HepG2 (cell line): ENCODE results near the gene TBC1D10B. TPM values are rescaled to one million over a fixed set of nuclear protein-coding genes. Genes with fewer than 3 reads are reported as not detected.
A peak's percentile ranks its signal among the peaks of the same experiment; 100 is the strongest.

Experiments used
- ARID2 ChIP-seq: sonication (generic); formaldehyde crosslinking; IDR thresholded peaks from 2 replicates; pipeline ENCODE4 v1.8.1; 2022; ENCODE audit warnings: mild to moderate bottlenecking, missing genetic modification reagents, borderline replicate concordance
- HMGXB4 ChIP-seq, 2 experiments: sonication (generic) in 1 of 2; formaldehyde crosslinking in 1 of 2; IDR thresholded peaks; 2 replicates each; pipeline versions ENCODE4 v1.4.0 to v1.6.1; 2018 to 2020; ENCODE audit warnings: missing genetic modification reagents in 2 of 2, borderline replicate concordance in 1 of 2, low read depth in 1 of 2, mild to moderate bottlenecking in 1 of 2, missing biosample characterization in 1 of 2
- JUND ChIP-seq: sonication (generic); formaldehyde crosslinking; IDR thresholded peaks from 2 replicates; pipeline ENCODE4 v1.8.0; 2022; ENCODE audit warnings: mild to moderate bottlenecking, missing genetic modification reagents
- KAT2B ChIP-seq: fragments of 150-350 bp; IDR thresholded peaks from 2 replicates; pipeline ENCODE4 v1.6.1; 2014; ENCODE audit warnings: low read depth, low read length, borderline replicate concordance
- KDM5A ChIP-seq: fragments of 200-600 bp; sonication (generic); IDR thresholded peaks from 2 replicates; pipeline ENCODE4 v1.7.0; 2018; ENCODE audit warnings: antibody characterized with exemption, mild to moderate bottlenecking, low read length, borderline replicate concordance
- LRRFIP1 ChIP-seq: sonication (generic); formaldehyde crosslinking; conservative IDR thresholded peaks from 2 replicates; pipeline ENCODE4 v1.4.0; 2020; ENCODE audit warnings: missing genetic modification reagents
- MTERF4 ChIP-seq: sonication (generic); formaldehyde crosslinking; IDR thresholded peaks from 2 replicates; pipeline ENCODE4 v1.8.0; 2023; ENCODE audit warnings: mild to moderate bottlenecking, missing genetic modification reagents
- NCOA2 ChIP-seq: sonication (generic); formaldehyde crosslinking; IDR thresholded peaks from 2 replicates; pipeline ENCODE4 v1.8.0; 2022; ENCODE audit warnings: inconsistent platforms
- NFE2 ChIP-seq: sonication (generic); formaldehyde crosslinking; IDR thresholded peaks from 2 replicates; pipeline ENCODE4 v1.4.0; 2020; ENCODE audit warnings: missing genetic modification reagents
- NFKBIZ ChIP-seq: IDR thresholded peaks from 2 replicates; pipeline ENCODE4 v1.6.1; 2018; ENCODE audit warnings: missing genetic modification reagents, missing compliant biosample characterization
- PRMT3 ChIP-seq: sonication (generic); formaldehyde crosslinking; IDR thresholded peaks from 2 replicates; pipeline ENCODE4 v1.8.1; 2022; ENCODE audit warnings: low read depth, mild to moderate bottlenecking, moderate library complexity, missing genetic modification reagents, borderline replicate concordance
- RXRB ChIP-seq: IDR thresholded peaks from 2 replicates; pipeline ENCODE4 v1.6.1; 2016; ENCODE audit warnings: borderline replicate concordance, missing genetic modification reagents, missing compliant biosample characterization
- SPEN ChIP-seq: sonication (generic); formaldehyde crosslinking; IDR thresholded peaks from 2 replicates; pipeline ENCODE4 v1.5.1; 2020; ENCODE audit warnings: low read depth, mild to moderate bottlenecking, missing genetic modification reagents
- TBL1XR1 ChIP-seq: fragments of 150-350 bp; IDR thresholded peaks from 2 replicates; pipeline ENCODE4 v1.6.1; 2014; ENCODE audit warnings: borderline replicate concordance, low read length; ENCODE audit not compliant: partially characterized antibody
- UBTF ChIP-seq: sonication (generic); formaldehyde crosslinking; IDR thresholded peaks from 2 replicates; pipeline ENCODE4 v1.4.0; 2020; ENCODE audit warnings: mild to moderate bottlenecking, missing genetic modification reagents
- ZNF292 ChIP-seq: sonication (generic); formaldehyde crosslinking; IDR thresholded peaks from 2 replicates; pipeline ENCODE4 v1.8.1; 2022; ENCODE audit warnings: mild to moderate bottlenecking, low read depth, missing genetic modification reagents, borderline replicate concordance
- ZNF543 ChIP-seq: sonication (generic); formaldehyde crosslinking; IDR thresholded peaks from 2 replicates; pipeline ENCODE4 v1.4.0; 2020; ENCODE audit warnings: mild to moderate bottlenecking, missing genetic modification reagents
- ZNF549 ChIP-seq: sonication (generic); formaldehyde crosslinking; IDR thresholded peaks from 2 replicates; pipeline ENCODE4 v1.5.0; 2020; ENCODE audit warnings: missing genetic modification reagents
- ZNF562 ChIP-seq: sonication (generic); formaldehyde crosslinking; IDR thresholded peaks from 2 replicates; pipeline ENCODE4 v1.8.0; 2022; ENCODE audit warnings: missing genetic modification reagents, borderline replicate concordance
- ZNF660 ChIP-seq: sonication (generic); formaldehyde crosslinking; IDR thresholded peaks from 2 replicates; pipeline ENCODE4 v1.5.1; 2020; ENCODE audit warnings: mild to moderate bottlenecking, low read depth, missing genetic modification reagents, borderline replicate concordance
- polyA plus RNA-seq, 8 experiments: library from polyadenylated mRNA; depleted of rRNA in 3 of 8; stranded (reverse) in 7 of 8; unstranded in 1 of 8; fragments of >200 nt; fragmentation: Illumina TruSeq in 4 of 8; extraction: Trizol in 4 of 8; gene quantifications; 2 replicates each; pipeline versions ENCODE4 v1.2.1 to v1.2.3, GENCODE V29; 2011 to 2016; ENCODE audit warnings: low read depth in 4 of 8, missing spikeins in 1 of 8, mixed read lengths in 1 of 8; ENCODE audit not compliant: insufficient read depth in 1 of 8
- total RNA-seq, 5 experiments: library from RNA; depleted of rRNA; stranded (reverse); fragments of >200 nt; fragmentation: Illumina TruSeq; extraction: Trizol; gene quantifications; 2 replicates each; pipeline ENCODE4 v1.2.3, GENCODE V29; 2016; ENCODE audit warnings: low read depth in 1 of 5

TBC1D10B gene
- total and polyA plus RNA-seq, 2 of the 13 experiments (the other 11 are each of a cell fraction or from before 2014, with no cell fraction given), result 15.7 to 24.8 TPM

- TF ChIP-seq ZNF543 (CRISPR knock-in tag) (peak; percentile 69; the same call in 1 of the 2 replicates), HMGXB4 (CRISPR knock-in tag; IDR thresholded peaks at IDR 0.05; ENCODE audit: borderline replicate concordance in 1 of 2, low read depth in 1 of 2) (peak; percentile 91 to 92), JUND (peak; percentile 82), MTERF4 (CRISPR knock-in tag) (peak; percentile 81; the same call in 1 of the 2 replicates), KAT2B (no peak), NFKBIZ (CRISPR knock-in tag) (peak; percentile 81; the same call in 1 of the 2 replicates), UBTF (CRISPR knock-in tag) (peak; percentile 94), PRMT3 (CRISPR knock-in tag) (no peak), SPEN (CRISPR knock-in tag) (peak; percentile 91), LRRFIP1 (0 out of 2 replicates have a peak, but pooled peaks have one; percentile 55), ZNF549 (CRISPR knock-in tag) (no peak), KDM5A (peak; percentile 32; the same call in 1 of the 2 replicates), TBL1XR1 (no peak), NFE2 (no peak), RXRB (CRISPR knock-in tag) (0 out of 2 replicates have a peak, but pooled peaks have one; percentile 27), NCOA2 (peak; percentile 42), ARID2 (CRISPR knock-in tag) (peak; percentile 75; the same call in 1 of the 2 replicates), ZNF562 (CRISPR knock-in tag) (no peak), ZNF660 (CRISPR knock-in tag) (peak; percentile 85; the same call in 1 of the 2 replicates), ZNF292 (CRISPR knock-in tag) (peak; percentile 82)
These were observed 8.2 kb upstream of the TBC1D10B start (continued) for GRCh38 chr16:30378236-30379157.
